ENCODE data around the gene KCNQ1. TPM values are rescaled to one million over a fixed set of nuclear protein-coding genes. Genes with fewer than 3 reads are reported as not detected.

Gene KCNQ1
- total RNA-seq, 1 experiment from 2014 or later, result not detected

DNA sequence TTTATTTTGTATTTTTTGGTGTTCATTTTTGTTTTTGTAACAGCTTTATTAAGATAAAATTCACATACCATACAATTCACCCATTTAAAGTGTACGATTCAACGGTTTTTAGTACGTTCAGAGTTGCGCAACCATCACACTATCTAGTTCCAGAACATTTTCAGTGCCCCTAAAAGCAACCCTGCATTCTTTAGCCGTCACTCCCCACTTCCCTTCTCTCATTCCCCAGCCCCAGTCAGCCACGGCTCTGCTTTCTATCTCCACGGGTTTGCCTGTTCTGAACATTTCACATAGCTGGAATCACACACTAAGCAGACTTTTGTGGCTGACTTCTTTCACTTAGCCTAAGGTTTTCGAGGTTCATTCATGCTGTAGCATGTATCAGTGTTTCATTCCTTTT is 264.6 kb downstream of the KCNQ1 start:
- no peak overlapping the region for H2AFZ ChIP-seq
- H3K27me3 ChIP-seq (ENCODE audit: insufficient read depth, low read depth), result peaks cover 22% of the 10 kb centered on the region; the same call in 1 of the 2 replicates
- no peaks in the 10 kb centered on the region for H3K36me3 ChIP-seq (ENCODE audit: low read depth)
- ChIA-PET POLR2A (ENCODE audit: unreplicated experiment) (no interaction called here), CTCF (no interaction called here)
- no peak for DNase-seq
- no peak overlapping the region for H3K4me3 ChIP-seq
- H3K4me2 ChIP-seq, result no peak overlapping the region
- H3K27ac ChIP-seq, result no peak overlapping the region
- no TSS peak for BruUV-seq (replicated peaks)
- H3K9me3 ChIP-seq (ENCODE audit: insufficient read depth, low read depth), result no peaks in the 10 kb centered on the region
- no peak for TF ChIP-seq EZH2 (IDR thresholded peaks at IDR 0.05; ENCODE audit: low read depth)
- TF ChIP-seq, protein P1, sequence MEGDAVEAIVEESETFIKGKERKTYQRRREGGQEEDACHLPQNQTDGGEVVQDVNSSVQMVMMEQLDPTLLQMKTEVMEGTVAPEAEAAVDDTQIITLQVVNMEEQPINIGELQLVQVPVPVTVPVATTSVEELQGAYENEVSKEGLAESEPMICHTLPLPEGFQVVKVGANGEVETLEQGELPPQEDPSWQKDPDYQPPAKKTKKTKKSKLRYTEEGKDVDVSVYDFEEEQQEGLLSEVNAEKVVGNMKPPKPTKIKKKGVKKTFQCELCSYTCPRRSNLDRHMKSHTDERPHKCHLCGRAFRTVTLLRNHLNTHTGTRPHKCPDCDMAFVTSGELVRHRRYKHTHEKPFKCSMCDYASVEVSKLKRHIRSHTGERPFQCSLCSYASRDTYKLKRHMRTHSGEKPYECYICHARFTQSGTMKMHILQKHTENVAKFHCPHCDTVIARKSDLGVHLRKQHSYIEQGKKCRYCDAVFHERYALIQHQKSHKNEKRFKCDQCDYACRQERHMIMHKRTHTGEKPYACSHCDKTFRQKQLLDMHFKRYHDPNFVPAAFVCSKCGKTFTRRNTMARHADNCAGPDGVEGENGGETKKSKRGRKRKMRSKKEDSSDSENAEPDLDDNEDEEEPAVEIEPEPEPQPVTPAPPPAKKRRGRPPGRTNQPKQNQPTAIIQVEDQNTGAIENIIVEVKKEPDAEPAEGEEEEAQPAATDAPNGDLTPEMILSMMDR (conservative IDR thresholded peaks at IDR 0.05), result no peak
- H3F3A ChIP-seq (ENCODE audit: insufficient read depth, low read depth), result no peaks in the 10 kb centered on the region
- intact Hi-C loops (cut with micrococcal nuclease; ENCODE audit: unreplicated experiment), result no loop called here
- H3K79me2 ChIP-seq (ENCODE audit: low read depth), result no peaks in the 10 kb centered on the region
- no peaks in the 10 kb centered on the region for H3K9me2 ChIP-seq (ENCODE audit: insufficient read depth)
- no peaks in the 10 kb centered on the region for H4K20me1 ChIP-seq (ENCODE audit: insufficient read depth)
- H3K4me1 ChIP-seq (replicated peaks; ENCODE audit: insufficient read depth), result no peaks in the 10 kb centered on the region

DNA sequence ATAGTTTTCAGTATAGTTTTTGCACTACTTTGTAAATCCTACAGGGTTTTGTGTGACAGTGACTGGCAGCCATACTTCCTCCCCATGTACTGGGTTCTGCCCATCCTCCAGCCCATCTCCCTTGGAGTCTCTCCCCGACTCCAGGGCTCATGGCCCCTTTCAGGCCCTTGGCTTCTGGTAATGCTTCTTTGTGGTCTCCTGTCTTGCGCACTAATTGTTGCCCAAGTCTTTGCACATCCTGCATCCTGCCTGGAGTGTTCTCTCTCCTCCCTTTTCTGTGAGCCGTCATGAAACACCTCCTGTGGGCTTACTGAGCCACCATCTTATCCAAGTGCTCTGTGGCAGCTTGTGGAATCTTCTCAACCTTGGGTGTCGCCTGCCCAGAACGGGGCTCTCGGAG is 266.4 kb downstream of the KCNQ1 start:
- CTCF ChIA-PET, result no interaction called here
- H3K27me3 ChIP-seq (ENCODE audit: insufficient read depth, low read depth), result peaks cover 22% of the 10 kb centered on the region; the same call in 1 of the 2 replicates
- H4K20me1 ChIP-seq (ENCODE audit: insufficient read depth), result no peaks in the 10 kb centered on the region
- H3K27ac ChIP-seq, result no peak overlapping the region
- no TSS peak for BruUV-seq (replicated peaks)
- H3K4me1 ChIP-seq (replicated peaks; ENCODE audit: insufficient read depth), result no peaks in the 10 kb centered on the region
- DNase-seq, result no peak
- no peak overlapping the region for H3K4me3 ChIP-seq
- intact Hi-C loops (cut with micrococcal nuclease; ENCODE audit: unreplicated experiment), result no loop called here
- no peaks in the 10 kb centered on the region for H3K36me3 ChIP-seq (ENCODE audit: low read depth)
- H3K79me2 ChIP-seq (ENCODE audit: low read depth), result no peaks in the 10 kb centered on the region
- H2AFZ ChIP-seq, result no peak overlapping the region
- H3F3A ChIP-seq (ENCODE audit: insufficient read depth, low read depth), result no peaks in the 10 kb centered on the region
- TF ChIP-seq EZH2 (IDR thresholded peaks at IDR 0.05; ENCODE audit: low read depth), result no peak
- TF ChIP-seq, protein P1 (conservative IDR thresholded peaks at IDR 0.05), result no peak
- H3K4me2 ChIP-seq, result no peak overlapping the region
- H3K9me3 ChIP-seq (ENCODE audit: insufficient read depth, low read depth), result no peaks in the 10 kb centered on the region
- POLR2A ChIA-PET (ENCODE audit: unreplicated experiment), result no interaction called here
- no peaks in the 10 kb centered on the region for H3K9me2 ChIP-seq (ENCODE audit: insufficient read depth)

DNA sequence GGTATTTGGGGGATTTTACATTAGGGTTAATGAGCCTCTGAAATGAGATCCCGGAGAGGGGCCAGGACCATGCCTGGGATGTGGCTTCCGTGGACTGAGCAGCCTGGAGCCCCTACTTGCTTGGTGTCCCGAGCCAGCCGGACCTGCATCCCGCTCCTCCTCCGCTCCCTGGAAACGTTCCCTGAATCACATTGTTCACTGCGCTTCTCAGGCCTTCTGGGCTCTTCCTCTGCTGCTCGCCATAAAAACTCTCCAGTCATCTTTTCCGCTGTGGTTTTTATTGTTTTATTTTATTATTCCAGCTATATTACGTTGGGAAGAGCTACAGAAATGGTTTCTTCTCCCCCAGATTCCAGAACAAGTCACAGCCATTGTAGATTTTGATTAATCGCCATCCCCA is 268.3 kb downstream of the KCNQ1 start:
- Histone ChIP-seq H2AFZ (no peak overlapping the region), H3K27me3 (ENCODE audit: insufficient read depth, low read depth) (peaks cover 24% of the 10 kb centered on the region; the same call in 1 of the 2 replicates), H3K36me3 (ENCODE audit: low read depth) (no peaks in the 10 kb centered on the region), H3K4me1 (replicated peaks; ENCODE audit: insufficient read depth) (no peaks in the 10 kb centered on the region), H3K27ac (no peak overlapping the region), H3K9me3 (ENCODE audit: insufficient read depth, low read depth) (no peaks in the 10 kb centered on the region), H3K9me2 (ENCODE audit: insufficient read depth) (no peaks in the 10 kb centered on the region), H3K79me2 (ENCODE audit: low read depth) (no peaks in the 10 kb centered on the region), H3K4me3 (no peak overlapping the region), H3F3A (ENCODE audit: insufficient read depth, low read depth) (no peaks in the 10 kb centered on the region), H3K4me2 (no peak overlapping the region), H4K20me1 (ENCODE audit: insufficient read depth) (no peaks in the 10 kb centered on the region)
- ChIA-PET CTCF (no interaction called here), POLR2A (ENCODE audit: unreplicated experiment) (no interaction called here)
- TF ChIP-seq EZH2 (IDR thresholded peaks at IDR 0.05; ENCODE audit: low read depth), result no peak
- TF ChIP-seq, protein P1 (conservative IDR thresholded peaks at IDR 0.05), result no peak
- DNase-seq, result no peak
- intact Hi-C loops (cut with micrococcal nuclease; ENCODE audit: unreplicated experiment), result no loop called here
- BruUV-seq (replicated peaks), result no TSS peak
